Breast epithelium (tissue), 4 donors: ENCODE measurements around the gene CRTC1. TPM values are rescaled to one million over a fixed set of nuclear protein-coding genes. Genes with fewer than 3 reads are reported as not detected.

Experiments
- DNase-seq, 2 donors: peaks; one replicate each; pipeline ENCODE4 v3.0.0-alpha.2; 2019; ENCODE audit warnings: low spot score in 2 of 2
- H3K27ac ChIP-seq, 2 donors: fragments of 200-600 bp; sonication (generic) in 1 of 2; one replicate each; pipeline ENCODE4 v1.5.1; 2016 to 2019; ENCODE audit warnings: mild to moderate bottlenecking in 1 of 2
- H3K27me3 ChIP-seq, 2 donors: fragments of 200-600 bp; sonication (generic) in 1 of 2; one replicate each; pipeline versions ENCODE4 v1.5.1 to v1.6.0; 2017 to 2019; ENCODE audit warnings: control low read depth in 1 of 2, mild to moderate bottlenecking in 1 of 2
- H3K36me3 ChIP-seq: fragments of 200-600 bp; one replicate; pipeline ENCODE4 v1.5.1; 2019
- H3K4me1 ChIP-seq, 2 donors: fragments of 200-600 bp; sonication (generic); one replicate each; pipeline ENCODE4 v1.5.1; 2016 to 2019; ENCODE audit warnings: control low read depth in 1 of 2
- H3K4me3 ChIP-seq, 3 donors: fragments of 200-600 bp; sonication (generic); 1 replicate in 2 of 3; 2 replicates in 1 of 3; pipeline ENCODE4 v1.5.1; 2016 to 2019; ENCODE audit warnings: mild to moderate bottlenecking in 3 of 3, moderate library complexity in 2 of 3
- H3K9me3 ChIP-seq, 2 donors: fragments of 200-600 bp; sonication (generic) in 1 of 2; one replicate each; pipeline ENCODE4 v1.5.1; 2016 to 2019; ENCODE audit warnings: control low read depth in 1 of 2
- CTCF ChIP-seq, 3 donors: fragments of 450-650 bp; IDR thresholded peaks; one replicate each; pipeline ENCODE4 v1.5.1; 2016 to 2017; ENCODE audit warnings: antibody characterized with exemption in 3 of 3, mild to moderate bottlenecking in 3 of 3, moderate library complexity in 3 of 3
- POLR2A ChIP-seq: fragments of 450-650 bp; IDR thresholded peaks from one replicate; pipeline ENCODE4 v1.6.1; 2016; ENCODE audit warnings: antibody characterized with exemption, mild to moderate bottlenecking, moderate library complexity
- POLR2AphosphoS5 ChIP-seq, 3 donors: sonication (generic); formaldehyde crosslinking; IDR thresholded peaks; one replicate each; pipeline ENCODE4 v1.6.1; 2017; ENCODE audit warnings: antibody characterized with exemption in 3 of 3
- intact Hi-C: fragments of 100-400 bp; cut with DNase I; formaldehyde crosslinking; loops from one replicate; pipeline ENCODE4 v1.15.1; 2023; ENCODE audit warnings: low total_unique reads
- total RNA-seq, 3 donors: library from RNA; depleted of rRNA; stranded (reverse); fragments of >200 nt; gene quantifications; one replicate each; pipeline ENCODE4 v1.1.0, GENCODE V29; 2016

The CRTC1 gene
- total RNA-seq, 3 donors from 2014 or later, result 4.8 to 6.1 (median 5.9) TPM

GRCh38 chr19:18795540-18795939, 112.1 kb downstream of the CRTC1 start:
- Histone ChIP-seq H3K9me3 (no peaks in the 10 kb centered on the region), H3K27me3 (peaks cover 0 to 20% of the 10 kb centered on the region in 2 donors), H3K27ac (no peak overlapping the region), H3K36me3 (no peaks in the 10 kb centered on the region), H3K4me3 (peak overlapping the region in 2 of 3 donors; percentile 15 to 37), H3K4me1 (peaks cover 4 to 7% of the 10 kb centered on the region in 2 donors)
- intact Hi-C loops, result no loop called here
- DNase-seq, result peak in 1 of 2 donors; percentile 55
- TF ChIP-seq CTCF (IDR thresholded peaks at IDR 0.05) (no peak), POLR2A (no peak), POLR2AphosphoS5 (IDR thresholded peaks at IDR 0.05) (no peak)

GRCh38 chr19:18796239-18796638, 112.8 kb downstream of the CRTC1 start:
- Histone ChIP-seq H3K4me1 (peaks cover 0 to 4% of the 10 kb centered on the region in 2 donors), H3K27me3 (peaks cover 0 to 13% of the 10 kb centered on the region in 2 donors), H3K4me3 (no peak overlapping the region), H3K9me3 (no peaks in the 10 kb centered on the region), H3K27ac (no peak overlapping the region), H3K36me3 (no peaks in the 10 kb centered on the region)
- no peak for TF ChIP-seq POLR2AphosphoS5 (IDR thresholded peaks at IDR 0.05)
- DNase-seq, result no peak
- intact Hi-C loops, result no loop called here

- Histone ChIP-seq H3K9me3 (no peaks in the 10 kb centered on the region), H3K36me3 (no peaks in the 10 kb centered on the region), H3K4me1 (peaks cover 0 to 4% of the 10 kb centered on the region in 2 donors), H3K27ac (no peak overlapping the region), H3K27me3 (peaks cover 0 to 2% of the 10 kb centered on the region in 2 donors), H3K4me3 (no peak overlapping the region)
- TF ChIP-seq POLR2AphosphoS5 (IDR thresholded peaks at IDR 0.05), result no peak
- TF ChIP-seq POLR2A, result no peak
- TF ChIP-seq CTCF (IDR thresholded peaks at IDR 0.05), result no peak
- intact Hi-C loops, result no loop called here
- DNase-seq, result no peak
Measured at GRCh38 chr19:18798384-18799352, 115.2 kb downstream of the CRTC1 start.

- Histone ChIP-seq H3K4me1 (peaks cover 0 to 4% of the 10 kb centered on the region in 2 donors), H3K9me3 (no peaks in the 10 kb centered on the region), H3K27ac (no peak overlapping the region), H3K27me3 (no peaks in the 10 kb centered on the region), H3K4me3 (no peak overlapping the region), H3K36me3 (no peaks in the 10 kb centered on the region)
- intact Hi-C loops, result no loop called here
- TF ChIP-seq CTCF (IDR thresholded peaks at IDR 0.05) (no peak), POLR2AphosphoS5 (IDR thresholded peaks at IDR 0.05) (no peak), POLR2A (no peak)
- no peak for DNase-seq
Measured at GRCh38 chr19:18799389-18799970, 116.0 kb downstream of the CRTC1 start.

- H3K4me3 ChIP-seq, result no peak overlapping the region
- H3K27ac ChIP-seq, result no peak overlapping the region
- peaks cover 0 to 4% of the 10 kb centered on the region in 2 donors for H3K4me1 ChIP-seq
- no peaks in the 10 kb centered on the region for H3K9me3 ChIP-seq
- H3K27me3 ChIP-seq, result no peaks in the 10 kb centered on the region
- no peak for TF ChIP-seq POLR2AphosphoS5 (IDR thresholded peaks at IDR 0.05)
- no peak for TF ChIP-seq POLR2A
- no peak for TF ChIP-seq CTCF (IDR thresholded peaks at IDR 0.05)
- no peak for DNase-seq
- H3K36me3 ChIP-seq, result no peaks in the 10 kb centered on the region
- intact Hi-C loops, result no loop called here
Measured at GRCh38 chr19:18800079-18800478, 116.6 kb downstream of the CRTC1 start.
